HG02870 (cell line): ENCODE results near the gene BDKRB2.
"Not testable (repeated sequence)": the region's sequence is repeated elsewhere in the genome, so short reads cannot be mapped to it uniquely, and the experiment has no call there.

Experiments
- ATAC-seq: cut with Tn5 transposase; IDR thresholded peaks from one replicate; pipeline ENCODE4 v1.9.1; 2021; ENCODE audit warnings: mild to moderate bottlenecking, moderate library complexity; ENCODE audit not compliant: unreplicated experiment

Gene BDKRB2

GRCh38 chr14:96221841-96222240 is 17.2 kb downstream of the BDKRB2 start:
- no peak for ATAC-seq

- no peak for ATAC-seq
Observed at GRCh38 chr14:96224480-96225096, 19.9 kb downstream of the BDKRB2 start.

GRCh38 chr14:96225213-96225612 is 20.6 kb downstream of the BDKRB2 start:
- no peak for ATAC-seq

GRCh38 chr14:96225745-96226151 is 21.1 kb downstream of the BDKRB2 start:
- no peak for ATAC-seq

- ATAC-seq = no peak
Observed at GRCh38 chr14:96227428-96227827, 22.8 kb downstream of the BDKRB2 start.

GRCh38 chr14:96229315-96229714 is 24.7 kb downstream of the BDKRB2 start:
- ATAC-seq = no peak

GRCh38 chr14:96231056-96231455 is 26.4 kb downstream of the BDKRB2 start:
- ATAC-seq = no peak

- no peak for ATAC-seq
Observed at GRCh38 chr14:96231526-96232130, 27.0 kb downstream of the BDKRB2 start.

GRCh38 chr14:96232506-96232905 is 27.9 kb downstream of the BDKRB2 start:
- ATAC-seq = no peak

- no peak for ATAC-seq
Observed at GRCh38 chr14:96233661-96234060, 29.0 kb downstream of the BDKRB2 start.

GRCh38 chr14:96235426-96235825 is 30.8 kb downstream of the BDKRB2 start:
- ATAC-seq = no peak

- ATAC-seq = no peak
Observed at GRCh38 chr14:96237641-96238040, 33.0 kb downstream of the BDKRB2 start.

- no peak for ATAC-seq
Observed at GRCh38 chr14:96238676-96239265, 34.1 kb downstream of the BDKRB2 start.

GRCh38 chr14:96239711-96240141 is 35.1 kb downstream of the BDKRB2 start:
- no peak for ATAC-seq

- no peak for ATAC-seq
Observed at GRCh38 chr14:96240641-96241040, 36.0 kb downstream of the BDKRB2 start.

- no peak for ATAC-seq
Observed at GRCh38 chr14:96242126-96242525, 37.5 kb downstream of the BDKRB2 start.

GRCh38 chr14:96243785-96244184 is 39.1 kb downstream of the BDKRB2 start:
- no peak for ATAC-seq

- ATAC-seq = not testable (repeated sequence)
Observed at GRCh38 chr14:96245074-96245473, 40.4 kb downstream of the BDKRB2 start.

GRCh38 chr14:96245710-96246538 is 41.3 kb downstream of the BDKRB2 start:
- no peak for ATAC-seq

- no peak for ATAC-seq
Observed at GRCh38 chr14:96246539-96246847, 41.9 kb downstream of the BDKRB2 start.

GRCh38 chr14:96247031-96247430 is 42.4 kb downstream of the BDKRB2 start:
- ATAC-seq = no peak

- no peak for ATAC-seq
Observed at GRCh38 chr14:96249029-96249428, 44.4 kb downstream of the BDKRB2 start.
